Measurements from ENCODE around the gene SRL. TPM values are rescaled to one million over a fixed set of nuclear protein-coding genes. Genes with fewer than 3 reads are reported as not detected.

Gene SRL
- polyA plus RNA-seq, 3 donors, result not detected

DNA sequence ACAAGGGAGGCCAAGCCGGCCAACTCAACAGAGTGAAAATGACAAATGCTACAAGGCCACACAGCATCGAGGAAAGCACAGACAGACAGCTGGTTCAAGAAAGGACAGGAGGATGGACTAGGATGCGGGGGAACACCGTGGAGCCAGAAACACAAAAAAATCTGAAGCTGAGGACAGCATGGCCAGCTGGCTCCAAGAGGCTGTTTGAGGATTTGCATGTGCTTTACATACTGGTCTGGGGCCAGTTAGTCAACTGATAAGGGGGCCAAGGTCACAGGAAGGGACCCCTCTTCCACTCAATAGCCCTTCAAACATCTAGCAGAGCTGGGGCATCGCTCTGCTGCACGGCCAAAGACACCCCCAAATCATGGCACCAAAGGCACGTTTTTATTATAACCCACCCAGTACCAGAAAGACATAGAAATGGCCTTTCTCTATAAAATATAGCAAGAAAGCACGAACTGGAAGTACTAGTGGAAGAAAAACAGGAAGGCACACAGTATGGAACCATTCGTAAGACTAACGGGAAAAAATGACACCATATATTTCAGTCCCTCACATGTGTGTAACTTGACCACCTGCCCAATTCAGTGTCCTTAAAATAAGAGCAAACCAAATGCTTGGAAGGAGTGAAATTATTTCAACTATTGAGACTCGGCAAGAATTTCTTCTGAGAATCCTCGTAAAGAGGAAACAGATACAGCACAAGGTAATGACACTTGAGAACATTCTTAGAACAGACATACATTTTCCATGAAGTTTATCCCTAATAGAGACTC, 7.8 kb upstream of the SRL start:
- H3K4me3 Mint-ChIP-seq, result no peak overlapping the region
- Histone ChIP-seq H2AFZ (ENCODE audit: insufficient read depth, low read depth, low read length, poor library complexity, severe bottlenecking) (no peak overlapping the region), H3K4me3 (replicated peaks in 1 of 3; ENCODE audit: low read depth in 2 of 3, low read length in 3 of 3) (no peak overlapping the region), H3K9me3 (replicated peaks in 1 of 2; ENCODE audit: control insufficient read depth in 1 of 2, insufficient read depth in 1 of 2, low read length in 2 of 2) (no peaks in the 10 kb centered on the region), H3K79me2 (ENCODE audit: insufficient read depth, low read length) (no peaks in the 10 kb centered on the region), H3K4me1 (ENCODE audit: control insufficient read depth in 1 of 2, insufficient read depth in 2 of 2, low read length in 2 of 2) (peaks cover 5 to 6% of the 10 kb centered on the region in 2 donors), H3K9ac (ENCODE audit: insufficient read depth, low read length, poor library complexity, severe bottlenecking) (no peak overlapping the region), H3K4me2 (replicated peaks; ENCODE audit: extremely low read depth, low read length, poor library complexity, severe bottlenecking) (no peak overlapping the region), H3K36me3 (replicated peaks in 1 of 2; ENCODE audit: control insufficient read depth in 1 of 2, insufficient read depth in 2 of 2, low read length in 2 of 2) (no peaks in the 10 kb centered on the region), H4K20me1 (ENCODE audit: insufficient read depth, low read length) (no peaks in the 10 kb centered on the region), H3K27me3 (ENCODE audit: control insufficient read depth in 2 of 2, insufficient read depth in 2 of 2, low read length in 2 of 2) (no peaks in the 10 kb centered on the region), H3K27ac (ENCODE audit: low read depth in 1 of 2, low read length in 2 of 2) (no peak overlapping the region)
- DNase-seq, result no peak
- intact Hi-C loops (cut with micrococcal nuclease), result loop anchor here (5.0 to 10.0 kb wide), 4 partner anchors 58 to 265 kb away; partner anchors contain the start of gene ADCY9 (in 2 of the 2)
- H3K27me3 Mint-ChIP-seq (ENCODE audit: low read depth in 3 of 3), result peaks cover 0 to 7% (median 2%) of the 10 kb centered on the region in 3 donors
- WGBS (ENCODE audit: insufficient coverage), result 95% methylated on average over 5 of the region's 12 CpGs
- H3K27ac Mint-ChIP-seq, result peak overlapping the region in 1 of 7 donors; percentile 3
- no peaks in the 10 kb centered on the region for H3K36me3 Mint-ChIP-seq
- H3K4me1 Mint-ChIP-seq, result peaks cover 11% of the 10 kb centered on the region
- H3K9me3 Mint-ChIP-seq, result no peaks in the 10 kb centered on the region
- TF ChIP-seq, protein P1, sequence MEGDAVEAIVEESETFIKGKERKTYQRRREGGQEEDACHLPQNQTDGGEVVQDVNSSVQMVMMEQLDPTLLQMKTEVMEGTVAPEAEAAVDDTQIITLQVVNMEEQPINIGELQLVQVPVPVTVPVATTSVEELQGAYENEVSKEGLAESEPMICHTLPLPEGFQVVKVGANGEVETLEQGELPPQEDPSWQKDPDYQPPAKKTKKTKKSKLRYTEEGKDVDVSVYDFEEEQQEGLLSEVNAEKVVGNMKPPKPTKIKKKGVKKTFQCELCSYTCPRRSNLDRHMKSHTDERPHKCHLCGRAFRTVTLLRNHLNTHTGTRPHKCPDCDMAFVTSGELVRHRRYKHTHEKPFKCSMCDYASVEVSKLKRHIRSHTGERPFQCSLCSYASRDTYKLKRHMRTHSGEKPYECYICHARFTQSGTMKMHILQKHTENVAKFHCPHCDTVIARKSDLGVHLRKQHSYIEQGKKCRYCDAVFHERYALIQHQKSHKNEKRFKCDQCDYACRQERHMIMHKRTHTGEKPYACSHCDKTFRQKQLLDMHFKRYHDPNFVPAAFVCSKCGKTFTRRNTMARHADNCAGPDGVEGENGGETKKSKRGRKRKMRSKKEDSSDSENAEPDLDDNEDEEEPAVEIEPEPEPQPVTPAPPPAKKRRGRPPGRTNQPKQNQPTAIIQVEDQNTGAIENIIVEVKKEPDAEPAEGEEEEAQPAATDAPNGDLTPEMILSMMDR (IDR thresholded peaks at IDR 0.05), result no peak

DNA sequence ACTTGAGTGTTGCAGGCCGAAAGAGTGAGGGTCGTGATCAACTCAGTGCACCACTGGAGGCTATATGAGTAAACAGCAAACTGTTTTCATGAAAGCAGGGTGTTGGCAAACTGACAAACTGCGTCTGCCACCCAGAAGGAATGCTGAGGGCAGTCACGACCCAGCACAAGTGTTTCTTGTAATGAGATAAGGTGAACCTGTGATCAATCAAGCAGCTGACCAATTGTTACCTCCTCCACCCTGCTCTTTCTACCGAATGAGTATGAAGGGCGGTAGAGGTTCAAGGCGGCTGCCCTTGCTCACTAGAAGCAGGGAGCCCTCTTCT, 5.5 kb upstream of the SRL start:
- intact Hi-C loops (cut with micrococcal nuclease), result loop anchor here in 1 of 2 donors (10.0 kb wide), 1 partner anchor 263 kb away; no protein-coding TSS in a partner anchor
- Histone ChIP-seq H3K27me3 (ENCODE audit: control insufficient read depth in 2 of 2, insufficient read depth in 2 of 2, low read length in 2 of 2) (no peaks in the 10 kb centered on the region), H4K20me1 (ENCODE audit: insufficient read depth, low read length) (no peaks in the 10 kb centered on the region), H3K36me3 (replicated peaks in 1 of 2; ENCODE audit: control insufficient read depth in 1 of 2, insufficient read depth in 2 of 2, low read length in 2 of 2) (no peaks in the 10 kb centered on the region), H3K4me1 (ENCODE audit: control insufficient read depth in 1 of 2, insufficient read depth in 2 of 2, low read length in 2 of 2) (no peaks in the 10 kb centered on the region), H3K9ac (ENCODE audit: insufficient read depth, low read length, poor library complexity, severe bottlenecking) (no peak overlapping the region), H3K79me2 (ENCODE audit: insufficient read depth, low read length) (no peaks in the 10 kb centered on the region), H3K27ac (ENCODE audit: low read depth in 1 of 2, low read length in 2 of 2) (no peak overlapping the region), H3K9me3 (replicated peaks in 1 of 2; ENCODE audit: control insufficient read depth in 1 of 2, insufficient read depth in 1 of 2, low read length in 2 of 2) (no peaks in the 10 kb centered on the region), H3K4me2 (replicated peaks; ENCODE audit: extremely low read depth, low read length, poor library complexity, severe bottlenecking) (no peak overlapping the region), H3K4me3 (replicated peaks in 1 of 3; ENCODE audit: low read depth in 2 of 3, low read length in 3 of 3) (no peak overlapping the region), H2AFZ (ENCODE audit: insufficient read depth, low read depth, low read length, poor library complexity, severe bottlenecking) (no peak overlapping the region)
- DNase-seq, result no peak
- Mint-ChIP-seq H3K4me3 (no peak overlapping the region), H3K4me1 (peaks cover 8% of the 10 kb centered on the region), H3K27ac (no peak overlapping the region), H3K9me3 (peaks cover 0 to 1% (median 0%) of the 10 kb centered on the region in 7 donors), H3K36me3 (no peaks in the 10 kb centered on the region), H3K27me3 (ENCODE audit: low read depth in 3 of 3) (peaks cover 0 to 10% (median 8%) of the 10 kb centered on the region in 3 donors)
- TF ChIP-seq, protein P1 (IDR thresholded peaks at IDR 0.05), result no peak
- 100% methylated on average over 5 of the region's 7 CpGs for WGBS (ENCODE audit: insufficient coverage)
